GM18499 (cell line): Measurements from ENCODE around the gene GSG1L.

Experiments used
- ATAC-seq: cut with Tn5 transposase; IDR thresholded peaks from one replicate; pipeline ENCODE4 v1.9.1; 2021; ENCODE audit warnings: moderate number of reproducible peaks; ENCODE audit not compliant: insufficient read depth, unreplicated experiment

The GSG1L gene

GRCh38 chr16:27867122-27868110, 196.1 kb downstream of the GSG1L start:
- ATAC-seq = no peak

- ATAC-seq = no peak
Measured at GRCh38 chr16:27863377-27863776, 200.1 kb downstream of the GSG1L start.

GRCh38 chr16:27862953-27863352, 200.6 kb downstream of the GSG1L start:
- ATAC-seq = no peak

- no peak for ATAC-seq
Measured at GRCh38 chr16:27860091-27860490, 203.4 kb downstream of the GSG1L start.

GRCh38 chr16:27859020-27859419, 204.5 kb downstream of the GSG1L start:
- no peak for ATAC-seq

GRCh38 chr16:27853651-27854050, 209.9 kb downstream of the GSG1L start:
- no peak for ATAC-seq

- no peak for ATAC-seq
Measured at GRCh38 chr16:27853101-27853500, 210.4 kb downstream of the GSG1L start.

- ATAC-seq = no peak
Measured at GRCh38 chr16:27852681-27853080, 210.8 kb downstream of the GSG1L start.

- no peak for ATAC-seq
Measured at GRCh38 chr16:27852116-27852515, 211.4 kb downstream of the GSG1L start.

GRCh38 chr16:27851586-27851985, 211.9 kb downstream of the GSG1L start:
- ATAC-seq = no peak

GRCh38 chr16:27849621-27850020, 213.9 kb downstream of the GSG1L start:
- ATAC-seq = no peak

GRCh38 chr16:27847030-27847550, 216.4 kb downstream of the GSG1L start:
- ATAC-seq = no peak

- no peak for ATAC-seq
Measured at GRCh38 chr16:27844826-27845225, 218.7 kb downstream of the GSG1L start.

- no peak for ATAC-seq
Measured at GRCh38 chr16:27843800-27844199, 219.7 kb downstream of the GSG1L start.

- ATAC-seq = no peak
Measured at GRCh38 chr16:27841911-27842310, 221.6 kb downstream of the GSG1L start.

GRCh38 chr16:27841061-27841801, 222.3 kb downstream of the GSG1L start:
- ATAC-seq = no peak

GRCh38 chr16:27840311-27841060, 223.0 kb downstream of the GSG1L start:
- no peak for ATAC-seq

- ATAC-seq = no peak
Measured at GRCh38 chr16:27839419-27839818, 224.1 kb downstream of the GSG1L start.

GRCh38 chr16:27838536-27839175, 224.9 kb downstream of the GSG1L start:
- no peak for ATAC-seq

- ATAC-seq = no peak
Measured at GRCh38 chr16:27829975-27830374, 233.5 kb downstream of the GSG1L start.
